COR-L47 (cell line): ENCODE data around the gene CCDC148.
"Not testable (repeated sequence)": the region's sequence is repeated elsewhere in the genome, so short reads cannot be mapped to it uniquely, and the experiment has no call there.

Experiments
- DNase-seq: peaks from one replicate; lab custom pipeline; 2025; lab: John Stamatoyannopoulos, UW

CCDC148 gene

DNA sequence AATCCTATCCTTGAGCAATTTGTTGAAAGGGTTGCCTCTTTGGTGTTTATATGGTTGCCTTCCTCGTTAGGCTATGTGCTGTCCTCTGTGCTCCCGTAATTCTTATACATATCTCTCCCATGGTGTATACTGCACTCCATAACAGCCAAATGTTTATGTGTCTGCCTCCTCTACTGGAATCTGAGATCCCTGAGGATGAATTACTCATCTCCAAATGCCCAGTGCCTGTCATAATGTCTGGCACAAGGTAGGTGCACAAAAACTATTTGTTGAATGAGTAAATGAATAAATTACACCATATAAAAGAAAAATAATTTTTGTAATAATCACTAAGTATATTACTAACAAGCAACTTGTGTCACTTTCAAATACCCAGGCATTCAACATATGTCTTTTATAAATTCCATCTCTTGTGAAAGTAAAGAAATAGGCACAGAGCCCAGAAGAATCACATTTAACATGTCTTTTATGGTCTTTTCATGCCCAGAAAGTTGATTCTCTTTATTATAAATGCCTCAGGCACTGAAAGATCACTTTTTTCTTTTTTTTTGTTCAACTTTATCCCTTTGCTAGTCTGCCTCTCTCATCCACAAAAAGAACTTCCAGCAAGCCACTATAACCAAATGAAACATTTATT, 164.9 kb downstream of the CCDC148 start:
- no peak for DNase-seq

DNA sequence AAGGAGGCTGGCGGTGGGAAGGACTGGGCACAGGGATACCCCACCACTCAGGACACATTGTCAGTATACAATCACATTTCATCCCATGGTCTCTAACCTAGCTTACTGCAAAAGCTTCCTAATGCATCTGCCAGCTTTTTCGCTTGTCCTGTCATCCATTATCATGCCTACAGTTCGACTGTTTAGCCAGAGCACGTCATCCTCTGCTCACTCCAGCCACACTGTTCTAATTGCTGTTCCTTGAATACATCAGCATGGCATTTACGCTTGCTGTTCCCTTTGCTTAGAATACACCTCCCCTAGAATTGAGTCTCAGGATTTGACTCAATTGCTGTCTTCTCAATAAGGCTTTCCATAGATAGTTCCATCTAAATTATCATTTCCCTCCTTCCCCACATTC, 166.3 kb downstream of the CCDC148 start:
- DNase-seq = no peak

DNA sequence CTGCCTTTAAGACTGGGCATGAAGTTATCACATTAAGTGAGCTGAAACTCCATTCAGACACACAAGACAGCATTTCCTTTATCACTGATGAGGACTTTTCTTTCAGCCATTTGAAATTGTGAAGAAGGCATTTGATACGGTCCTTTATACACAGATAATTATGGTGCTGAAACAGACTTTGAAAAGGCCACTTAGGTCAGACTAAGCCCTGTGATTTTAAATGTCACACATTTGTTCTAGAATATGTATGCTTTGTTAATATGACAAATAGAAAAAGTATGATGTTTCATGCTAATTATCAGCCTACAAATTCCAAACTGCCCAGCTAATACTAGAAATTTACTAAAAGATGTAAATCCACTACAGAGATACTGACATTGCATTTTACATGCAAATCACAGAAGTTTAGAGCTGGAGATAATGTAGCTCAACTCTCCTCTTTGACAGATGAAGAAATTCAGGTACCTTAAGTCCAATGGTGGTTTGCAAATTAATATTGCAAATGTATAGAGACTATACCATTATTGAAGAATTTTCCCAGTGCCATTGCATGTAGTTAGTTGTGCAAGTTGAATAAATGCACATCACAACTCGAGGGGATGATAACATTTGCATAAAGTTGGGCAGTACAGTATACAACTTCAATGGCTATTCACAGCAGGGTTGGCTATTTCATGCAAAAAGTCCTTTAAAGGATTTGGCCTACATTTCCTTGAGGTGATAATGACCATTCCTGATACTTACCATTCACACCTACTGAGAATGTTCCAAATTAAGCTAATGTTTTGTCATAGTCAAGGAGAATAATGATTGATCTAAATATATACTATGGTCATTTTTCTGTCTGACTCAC, 179.7 kb downstream of the CCDC148 start:
- no peak for DNase-seq

DNA sequence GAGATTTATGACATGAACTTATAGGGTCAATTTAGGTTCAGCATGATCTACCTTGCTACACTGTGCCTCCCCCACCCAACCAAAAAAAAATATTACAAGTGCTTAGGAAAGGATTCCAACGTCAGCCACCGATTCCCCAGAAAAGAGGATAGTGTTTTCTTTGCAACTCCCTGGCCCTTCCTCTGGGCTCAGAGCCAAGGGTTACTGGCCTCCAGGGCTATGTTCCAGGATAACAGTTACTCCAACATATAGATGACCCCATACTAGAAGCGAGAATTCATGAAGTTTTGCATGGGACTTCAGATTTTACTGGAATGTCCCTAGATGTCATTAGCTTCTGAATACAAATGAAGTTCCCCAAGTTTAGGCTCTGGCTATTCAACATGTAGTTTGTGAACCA, 182.8 kb downstream of the CCDC148 start:
- DNase-seq = no peak

DNA sequence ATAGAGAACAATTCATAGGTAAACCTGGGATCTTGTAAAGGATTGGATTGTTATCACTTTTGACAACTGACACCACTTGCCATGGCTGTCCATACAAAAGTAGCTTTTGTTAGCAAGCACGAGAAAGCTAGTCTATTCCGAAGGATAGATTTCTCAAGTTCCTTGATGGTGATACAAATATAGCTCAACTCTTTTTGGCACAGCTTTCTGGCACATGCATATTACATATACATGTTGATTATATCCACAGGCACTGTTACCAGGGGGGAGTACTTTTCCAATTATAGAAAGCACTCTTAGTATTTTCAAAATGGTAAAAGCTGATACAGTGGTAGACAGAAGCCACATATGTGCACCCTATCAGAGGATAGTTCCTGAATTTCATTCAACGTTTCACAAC, 186.0 kb downstream of the CCDC148 start:
- no peak for DNase-seq

DNA sequence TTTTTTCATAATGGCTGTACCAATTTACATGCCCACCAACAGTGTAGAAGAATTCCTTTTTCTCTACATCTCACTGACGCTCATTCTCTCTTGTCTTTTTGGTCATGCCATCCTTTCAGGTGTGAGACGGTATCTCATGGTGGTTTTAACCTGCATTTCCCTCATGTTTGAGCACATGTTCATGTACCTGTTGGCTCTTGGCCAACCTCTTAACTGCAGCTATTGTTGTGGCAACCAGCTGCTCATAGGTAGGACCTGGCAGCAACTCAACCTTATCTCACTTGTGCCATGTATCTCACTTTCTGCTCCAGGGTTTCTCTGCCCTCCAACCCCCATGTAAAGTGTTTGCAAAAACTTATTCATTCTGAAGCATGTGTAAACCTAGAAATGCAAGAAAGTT, 187.4 kb downstream of the CCDC148 start:
- DNase-seq = peak; percentile 86

DNA sequence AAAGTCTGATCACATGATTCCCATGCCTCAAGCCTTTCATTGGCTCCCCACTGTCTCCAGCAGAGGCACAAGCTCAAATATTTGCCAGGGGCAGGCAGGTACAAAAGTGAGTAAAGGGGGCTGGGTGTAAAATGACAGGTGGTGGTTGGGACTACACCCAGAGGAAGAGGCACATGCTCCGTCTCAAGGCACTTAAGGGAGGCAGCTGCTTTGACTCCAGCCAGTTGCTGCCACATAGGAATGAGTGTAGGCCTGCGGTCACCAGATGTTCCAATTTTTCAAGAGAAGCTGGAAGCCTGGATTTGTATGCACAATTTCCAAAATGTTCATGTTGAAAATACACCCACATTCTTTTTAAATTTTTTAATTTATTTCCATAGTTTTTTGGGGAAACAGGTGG, 190.4 kb downstream of the CCDC148 start:
- DNase-seq = no peak

DNA sequence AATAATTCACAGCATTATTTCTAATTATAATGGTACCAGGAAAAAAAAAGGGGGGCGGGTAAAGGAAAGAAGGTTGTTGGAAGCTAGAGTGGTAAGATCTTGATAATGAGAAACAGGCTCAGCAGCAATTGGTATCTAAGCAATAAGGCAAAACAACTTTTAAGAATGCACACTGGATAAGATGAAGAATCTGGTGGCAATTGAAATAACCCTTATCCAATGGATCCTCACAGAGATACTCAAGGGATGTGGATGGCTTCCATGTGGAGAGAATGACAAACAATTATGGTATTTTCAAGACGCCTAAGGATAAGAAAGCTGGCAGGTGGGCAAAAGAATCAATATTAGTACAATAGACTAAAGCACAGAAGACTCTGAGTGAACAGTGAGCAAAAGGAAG, 201.3 kb downstream of the CCDC148 start:
- DNase-seq = peak; percentile 86

DNA sequence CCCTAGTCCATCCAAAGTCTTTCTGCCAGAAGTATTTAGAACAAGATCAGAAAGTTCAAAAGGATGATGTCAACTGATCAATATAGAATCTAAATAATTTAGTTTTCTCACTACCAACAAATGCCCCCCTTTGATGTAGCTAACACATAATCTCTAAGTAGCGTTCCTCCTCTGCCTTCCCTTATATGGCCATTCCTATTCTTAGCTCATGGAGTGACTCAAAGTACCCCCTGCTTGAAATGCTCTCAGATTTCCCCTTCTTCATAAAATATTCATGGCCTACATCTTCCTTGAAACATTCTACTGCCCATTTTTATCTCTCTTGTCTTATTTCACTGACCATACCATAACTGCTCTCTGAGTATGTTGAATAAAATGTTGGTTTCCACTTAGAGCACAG, 203.4 kb downstream of the CCDC148 start:
- no peak for DNase-seq

DNA sequence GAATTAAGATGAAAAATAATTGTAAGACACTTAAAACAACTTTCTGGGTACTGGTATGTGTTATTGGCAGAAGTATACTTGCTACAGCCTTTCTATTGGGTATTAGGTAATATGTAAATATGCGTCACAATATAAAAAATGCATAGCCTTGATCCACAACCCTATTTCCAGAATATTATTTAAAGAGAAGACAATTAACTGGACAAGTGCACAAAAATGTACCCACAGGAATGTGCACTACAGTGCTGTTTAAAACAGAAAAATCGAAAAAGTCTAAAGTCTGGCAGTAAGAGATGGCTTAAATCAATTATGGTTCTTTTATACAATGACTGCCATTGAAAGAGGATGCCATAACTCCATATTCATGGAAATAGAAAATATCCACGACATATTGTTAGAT, 205.2 kb downstream of the CCDC148 start:
- DNase-seq = no peak

DNA sequence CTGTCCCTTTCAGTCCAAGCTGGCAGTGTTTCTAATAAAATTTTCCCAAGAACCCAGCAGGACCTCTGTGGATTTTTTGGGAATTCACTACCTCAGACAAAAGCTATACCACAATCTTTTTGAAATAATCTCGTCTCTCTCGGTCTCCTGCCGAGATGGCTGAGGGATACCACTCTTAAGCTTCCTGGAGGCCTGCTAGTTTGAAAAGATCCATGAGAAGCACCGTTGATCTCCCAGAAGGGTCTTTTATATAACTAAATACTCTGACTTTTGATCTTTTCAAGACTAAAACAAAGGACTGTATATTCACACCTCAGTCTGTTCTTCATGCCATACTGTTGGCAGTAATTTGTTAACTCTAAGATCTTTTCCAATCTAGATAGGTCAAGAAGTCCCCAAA, 213.2 kb downstream of the CCDC148 start:
- no peak for DNase-seq

DNA sequence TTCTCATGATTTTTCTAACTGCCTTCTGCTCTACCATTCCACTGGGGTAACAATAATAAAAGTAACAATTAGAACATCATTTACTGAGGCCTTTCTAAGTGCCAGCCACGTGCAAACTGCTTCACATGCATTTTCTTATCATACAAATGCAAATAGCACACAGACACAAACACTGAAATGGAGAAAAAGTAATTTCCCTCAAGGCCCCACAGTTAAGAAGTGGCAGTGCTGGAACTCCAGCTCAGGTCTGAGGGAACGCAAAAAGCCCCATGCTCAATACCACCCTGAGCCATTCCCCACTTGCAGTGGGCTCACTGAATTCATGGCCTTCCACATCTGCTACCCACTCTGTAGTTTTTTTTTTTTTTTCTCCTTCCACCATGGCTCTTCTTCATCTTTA, 214.3 kb downstream of the CCDC148 start:
- no peak for DNase-seq

DNA sequence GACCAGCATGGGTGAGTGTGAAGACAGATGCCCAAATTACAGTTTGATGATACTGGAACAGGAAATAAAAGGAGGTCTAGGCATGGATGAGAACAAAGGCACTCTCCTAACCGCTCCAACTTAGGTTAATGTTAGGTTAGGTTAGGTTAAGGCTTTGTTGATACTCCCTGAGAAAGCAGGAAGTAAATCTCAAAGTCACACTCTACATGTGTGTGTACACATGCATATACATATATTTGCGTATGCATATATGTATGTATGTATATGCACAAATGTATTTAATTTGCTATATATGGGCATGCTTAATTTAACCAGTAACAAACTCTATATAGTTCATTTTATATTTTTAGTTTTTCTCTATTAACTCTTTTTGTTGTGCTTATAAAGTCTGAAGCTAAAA, 215.6 kb downstream of the CCDC148 start:
- DNase-seq = no peak

DNA sequence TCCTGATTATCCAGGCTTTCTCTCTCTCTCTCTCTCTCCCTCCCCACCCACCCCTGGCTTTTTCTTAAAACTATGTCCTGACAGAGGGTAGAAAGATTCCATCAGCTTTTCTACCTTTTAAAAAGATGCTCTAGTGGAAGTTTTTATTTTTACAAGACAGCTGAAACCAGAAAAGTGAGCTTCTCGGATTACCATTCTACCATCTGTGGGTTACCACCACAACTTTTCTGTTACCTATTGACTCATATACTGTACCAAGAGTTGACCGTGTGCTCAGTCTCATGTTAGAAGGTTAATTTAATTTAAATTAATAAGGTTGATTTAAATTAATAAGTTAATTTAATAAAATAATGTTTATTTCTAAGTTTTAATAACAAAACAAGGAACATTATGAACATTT, 217.3 kb downstream of the CCDC148 start:
- no peak for DNase-seq

DNA sequence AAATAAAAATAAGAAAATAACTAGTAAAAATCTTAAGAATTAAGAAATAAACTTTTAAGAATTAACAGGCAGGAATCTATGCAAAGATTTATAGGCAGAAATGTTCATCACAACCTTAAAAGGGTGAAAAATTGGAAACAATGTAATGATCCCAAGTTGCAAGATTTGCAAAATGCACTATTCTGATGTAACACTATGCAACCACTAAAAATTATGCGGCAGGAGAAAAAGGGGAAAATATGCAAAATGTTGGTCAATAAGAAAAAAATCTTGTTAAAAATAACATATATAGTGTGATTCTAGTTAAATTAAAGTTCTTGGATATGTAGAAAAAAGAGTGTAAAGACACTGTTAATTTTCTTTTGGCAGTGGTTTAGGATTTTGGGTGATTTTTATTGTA, 222.1 kb downstream of the CCDC148 start:
- DNase-seq = no peak

DNA sequence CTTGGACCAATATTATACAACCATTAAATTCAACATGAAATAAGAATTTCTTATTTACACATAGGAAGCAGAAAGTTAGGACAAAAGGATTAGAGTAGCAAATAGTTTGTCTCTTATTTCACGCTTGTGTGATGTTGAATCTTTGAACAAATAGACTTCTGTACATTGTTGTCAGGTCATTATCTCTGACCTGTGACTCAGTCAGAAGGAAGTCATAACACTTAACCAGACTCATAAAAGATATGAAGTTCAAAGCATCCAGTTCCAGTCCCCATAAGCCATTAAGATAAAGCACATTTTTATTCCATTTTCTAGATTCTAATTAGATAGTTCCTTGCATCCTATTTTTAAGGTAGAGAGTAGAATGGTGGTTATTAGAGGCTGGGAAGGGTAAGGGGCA, 224.1 kb downstream of the CCDC148 start:
- DNase-seq = no peak

DNA sequence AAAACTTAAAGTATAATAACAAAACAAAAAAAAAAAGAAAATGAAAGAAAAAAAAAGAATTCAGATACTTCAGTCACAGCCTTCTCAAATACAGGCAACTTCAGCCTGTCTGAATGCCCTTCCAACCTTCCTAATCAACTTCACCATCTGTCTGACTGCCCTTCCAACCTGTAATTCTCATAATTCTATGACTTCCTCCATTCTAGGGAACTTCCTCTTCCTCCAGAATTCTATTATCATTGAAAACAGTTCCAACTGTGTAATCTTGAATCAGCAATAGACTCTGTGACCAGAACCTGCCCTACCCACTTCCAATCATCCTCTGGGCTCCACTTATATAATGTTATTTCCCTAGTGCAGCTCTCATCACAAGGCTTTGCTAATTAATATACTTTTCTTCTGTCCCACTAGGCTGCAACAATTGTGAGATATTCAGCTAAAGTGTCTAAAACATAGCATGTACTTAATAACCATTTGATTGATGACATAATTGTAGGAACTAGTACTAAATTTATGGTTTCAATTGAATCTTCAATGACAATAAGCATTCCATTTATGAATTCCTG, 227.5 kb downstream of the CCDC148 start:
- DNase-seq = no peak

DNA sequence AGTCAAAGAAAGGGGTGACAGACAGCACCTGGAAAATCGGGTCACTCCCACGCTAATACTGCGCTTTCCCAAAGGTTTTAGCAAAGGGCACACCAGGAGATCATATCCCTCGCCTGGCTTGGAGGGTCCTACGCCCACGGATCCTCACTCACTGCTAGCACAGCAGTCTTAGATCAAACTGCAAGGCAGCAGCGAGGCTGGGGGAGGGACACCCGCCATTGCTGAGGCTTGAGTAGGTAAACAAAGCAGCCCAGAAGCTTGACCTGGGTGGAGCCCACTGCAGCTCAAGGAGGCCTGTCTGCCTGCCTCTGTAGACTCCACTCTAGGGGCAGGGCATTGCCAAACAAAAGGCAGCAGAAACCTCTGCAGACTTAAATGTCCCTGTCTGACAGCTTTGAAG, 233.5 kb downstream of the CCDC148 start:
- not testable (repeated sequence) for DNase-seq

DNA sequence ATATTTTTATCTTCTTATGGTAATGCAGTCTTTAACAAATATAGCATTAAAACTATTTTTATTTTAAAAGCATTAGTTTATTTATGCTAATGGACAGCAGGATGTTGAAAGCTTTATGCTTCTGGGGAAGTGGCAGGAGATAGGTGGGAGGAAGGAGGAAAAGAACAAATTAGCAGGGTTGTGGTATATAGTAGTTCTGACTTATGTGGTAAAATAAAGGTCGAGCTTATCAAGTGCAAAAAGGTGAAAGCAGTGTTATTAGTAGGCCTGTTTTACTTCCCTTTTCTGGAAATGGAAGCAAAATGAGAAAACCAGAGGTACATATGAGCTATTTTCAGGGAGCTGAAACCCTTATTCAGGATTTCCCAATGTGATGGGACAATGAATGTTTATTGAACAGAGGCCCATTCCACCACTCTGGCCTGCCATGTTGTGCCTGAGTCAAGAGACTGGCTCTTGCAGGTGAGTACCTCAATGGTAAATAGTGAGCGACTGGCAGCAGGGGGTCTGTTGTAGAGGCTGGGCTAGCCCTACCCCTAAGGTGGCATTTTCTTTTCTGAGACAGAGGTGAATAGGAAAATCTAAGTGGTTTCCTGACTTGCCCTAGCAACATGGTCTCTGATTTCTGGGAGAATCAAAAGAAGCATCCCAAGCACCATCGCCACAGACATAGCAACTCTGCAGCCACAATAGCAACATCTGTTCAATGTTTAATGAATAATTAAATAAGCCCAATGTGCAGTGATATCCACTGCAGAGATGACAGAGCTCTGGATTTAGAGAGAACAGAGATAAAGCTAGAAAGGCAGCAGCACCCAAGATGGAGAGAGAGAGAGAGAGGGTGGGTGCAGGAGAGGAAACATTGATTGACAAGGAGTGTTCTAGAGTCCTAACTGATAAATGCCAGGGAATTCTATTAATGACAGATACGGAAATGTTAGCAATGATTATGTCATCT, 235.2 kb downstream of the CCDC148 start:
- DNase-seq = no peak

DNA sequence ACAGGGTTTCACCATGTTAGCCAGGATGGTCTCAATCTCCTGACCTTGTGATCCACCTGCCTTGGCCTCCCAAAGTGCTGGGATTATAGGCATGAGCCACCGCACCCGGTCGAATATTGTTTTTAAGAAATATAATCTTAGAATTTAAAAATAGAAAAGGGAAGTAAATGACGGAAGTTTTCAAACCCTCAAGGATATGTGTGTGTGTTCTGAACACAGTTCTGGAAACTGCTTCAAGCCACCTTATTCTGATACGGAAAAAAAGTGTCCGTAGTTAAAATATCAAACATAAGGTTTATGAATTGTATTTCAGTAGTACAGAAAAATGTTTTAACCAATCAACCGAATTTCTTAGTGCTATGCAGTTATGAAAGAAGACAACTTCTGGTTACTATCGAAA, 239.0 kb downstream of the CCDC148 start:
- DNase-seq = no peak

DNA sequence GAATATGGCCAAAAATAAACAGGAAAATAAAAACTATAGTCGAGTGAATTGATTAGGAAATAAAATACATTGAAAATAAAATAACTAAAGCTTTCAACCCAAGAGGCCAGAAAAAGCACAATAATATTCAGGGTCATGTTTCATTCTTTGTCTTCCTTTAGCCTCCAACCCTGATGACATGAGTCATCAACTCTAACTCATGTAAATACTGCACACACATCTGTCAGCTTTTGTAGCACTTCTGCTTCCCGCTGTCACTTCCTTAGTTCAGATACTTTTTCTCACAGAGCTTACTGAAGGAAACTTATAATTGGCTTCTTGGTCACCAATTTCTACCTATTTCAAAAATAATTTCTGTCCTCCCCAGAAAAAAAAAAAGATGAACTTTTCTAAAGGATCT, 242.1 kb downstream of the CCDC148 start:
- DNase-seq = no peak

DNA sequence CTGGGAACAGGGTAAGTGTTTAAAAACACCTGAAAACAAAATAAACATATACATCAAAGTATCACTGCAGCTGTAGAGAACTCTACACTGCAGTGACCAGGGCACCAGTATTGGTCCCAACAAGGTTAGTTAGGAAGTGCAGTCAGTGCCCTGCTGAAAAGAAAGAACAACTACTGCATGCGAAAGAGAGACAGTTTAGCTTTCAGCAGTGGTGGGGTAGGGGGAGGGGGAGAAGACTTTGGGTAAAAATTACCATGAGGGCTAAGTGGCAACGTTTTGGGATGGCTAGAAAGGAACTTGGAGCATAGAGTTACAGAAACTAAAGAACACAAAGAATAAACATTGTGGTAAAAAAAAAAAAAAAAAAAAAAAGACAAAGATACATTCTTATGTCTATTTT, 242.8 kb downstream of the CCDC148 start:
- DNase-seq = no peak
